ENCODE data around the gene ITPK1.
"Not testable (repeated sequence)": the region's sequence is repeated elsewhere in the genome, so short reads cannot be mapped to it uniquely, and the experiment has no call there.

ITPK1 gene

GRCh38 chr14:93082576-93083001 lies 33.1 kb downstream of the ITPK1 start:
- no peak for DNase-seq

- DNase-seq, result peak; percentile 25 to 37
These were observed 33.7 kb downstream of the ITPK1 start for GRCh38 chr14:93081876-93082570.

GRCh38 chr14:93079865-93080403 lies 35.8 kb downstream of the ITPK1 start:
- DNase-seq, result no peak

- no peak for DNase-seq
These were observed 36.4 kb downstream of the ITPK1 start for GRCh38 chr14:93079321-93079720.

GRCh38 chr14:93078870-93079269 lies 36.9 kb downstream of the ITPK1 start:
- DNase-seq, result no peak

- no peak for DNase-seq
These were observed 39.0 kb downstream of the ITPK1 start for GRCh38 chr14:93076755-93077154.

- no peak for DNase-seq
These were observed 39.8 kb downstream of the ITPK1 start for GRCh38 chr14:93075891-93076290.

- peak; percentile 10 to 46 for DNase-seq
These were observed 41.6 kb downstream of the ITPK1 start for GRCh38 chr14:93073910-93074769.

- no peak for DNase-seq
These were observed 42.4 kb downstream of the ITPK1 start for GRCh38 chr14:93073358-93073707.

- DNase-seq, result no peak
These were observed 42.9 kb downstream of the ITPK1 start for GRCh38 chr14:93072659-93073357.

GRCh38 chr14:93068711-93069110 lies 47.0 kb downstream of the ITPK1 start:
- DNase-seq, result no peak

- DNase-seq, result no peak
These were observed 48.6 kb downstream of the ITPK1 start for GRCh38 chr14:93067088-93067487.

- DNase-seq, result no peak
These were observed 50.4 kb downstream of the ITPK1 start for GRCh38 chr14:93065272-93065730.

- DNase-seq, result no peak
These were observed 51.1 kb downstream of the ITPK1 start for GRCh38 chr14:93064411-93065271.

GRCh38 chr14:93063393-93063792 lies 52.3 kb downstream of the ITPK1 start:
- no peak for DNase-seq

- DNase-seq, result no peak
These were observed 52.8 kb downstream of the ITPK1 start for GRCh38 chr14:93062890-93063289.

GRCh38 chr14:93062013-93062412 lies 53.7 kb downstream of the ITPK1 start:
- not testable (repeated sequence) for DNase-seq

GRCh38 chr14:93061380-93062012 lies 54.2 kb downstream of the ITPK1 start:
- no peak for DNase-seq

- no peak for DNase-seq
These were observed 54.9 kb downstream of the ITPK1 start for GRCh38 chr14:93060841-93061240.

- DNase-seq, result no peak
These were observed 55.7 kb downstream of the ITPK1 start for GRCh38 chr14:93059917-93060545.

GRCh38 chr14:93059260-93059659 lies 56.5 kb downstream of the ITPK1 start:
- DNase-seq, result no peak
